Testis (tissue), 3 donors: ENCODE measurements around the gene FHOD3. TPM values are rescaled to one million over a fixed set of nuclear protein-coding genes. Genes with fewer than 3 reads are reported as not detected.

ENCODE experiments used
- DNase-seq: peaks from one replicate; pipeline ENCODE4 v3.0.0-alpha.2; 2019
- H3K27ac ChIP-seq, 2 donors: fragments of 200-600 bp; sonication (generic); one replicate each; pipeline ENCODE4 v1.5.1; 2019
- H3K27me3 ChIP-seq: fragments of 200-600 bp; sonication (generic); one replicate; pipeline ENCODE4 v1.5.1; 2019
- H3K36me3 ChIP-seq: fragments of 200-600 bp; sonication (generic); one replicate; pipeline ENCODE4 v1.5.1; 2017; ENCODE audit warnings: low read depth; ENCODE audit errors: missing control alignments
- H3K4me1 ChIP-seq: fragments of 200-600 bp; sonication (generic); one replicate; pipeline ENCODE4 v1.5.1; 2019
- H3K4me3 ChIP-seq, 2 donors: fragments of 200-600 bp; sonication (generic); one replicate each; pipeline ENCODE4 v1.5.1; 2017 to 2019
- H3K9me3 ChIP-seq: fragments of 200-600 bp; sonication (generic); one replicate; pipeline ENCODE4 v1.5.1; 2017
- POLR2A ChIP-seq: fragments of 450-650 bp; IDR thresholded peaks from one replicate; pipeline ENCODE4 v1.6.1; 2017; ENCODE audit warnings: antibody characterized with exemption, mild to moderate bottlenecking, moderate library complexity
- WGBS, 2 donors: methylation state at CpG; one replicate each; pipeline ENCODE4 v1.1.5; 2018; 5-methylcytosine and 5-hydroxymethylcytosine counted together
- intact Hi-C: fragments of 100-400 bp; cut with DNase I; formaldehyde crosslinking; loops from one replicate; pipeline ENCODE4 v1.15.1; 2023; ENCODE audit warnings: low total_unique reads
- polyA plus RNA-seq: library from polyadenylated mRNA; stranded (reverse); fragments of 350-450 nt; fragmentation: Illumina TruSeq; extraction: RNeasy Lipid Tissue Mini Kit (QIAGEN cat#74804); gene quantifications from one replicate; pipeline ENCODE4 v1.2.3, GENCODE V29; 2014; ENCODE audit warnings: low read depth, low replicate concordance; ENCODE audit not compliant: insufficient read depth
- total RNA-seq, 2 donors: library from RNA; depleted of rRNA; stranded (reverse); fragments of >200 nt; gene quantifications; one replicate each; pipeline ENCODE4 v1.2.3, GENCODE V29; 2016
- TF ChIP-seq, protein P1 (sequence below), 3 experiments: fragments of 450-650 bp in 2 of 3; fragments of 200-600 bp in 1 of 3; sonication (generic) in 1 of 3; IDR thresholded peaks; one replicate each; pipeline ENCODE4 v1.5.1; 2016 to 2019; ENCODE audit warnings: antibody characterized with exemption in 3 of 3, mild to moderate bottlenecking in 2 of 3, moderate library complexity in 1 of 3

The FHOD3 gene
- total and polyA plus RNA-seq, 3 donors from 2014 or later, result 6.5 to 46.8 (median 37.3) TPM

DNA sequence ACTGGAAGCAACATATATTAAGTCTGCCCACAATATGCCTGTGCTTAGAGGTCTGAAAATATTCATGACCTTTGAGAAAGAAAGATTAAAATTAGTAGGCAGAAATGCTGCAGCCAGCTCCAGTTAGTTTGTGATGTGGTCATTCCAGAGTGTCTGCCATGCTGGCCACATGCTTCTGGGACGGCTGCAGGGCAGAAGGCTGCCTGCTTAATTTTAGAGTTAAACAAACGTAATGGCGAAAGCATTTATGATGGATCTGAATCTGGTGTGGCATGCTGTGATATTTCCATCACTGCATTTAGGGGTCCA, 95.4 kb downstream of the FHOD3 start:
- intact Hi-C loops, result no loop called here
- DNase-seq, result no peak
- no peaks in the 10 kb centered on the region for H3K27me3 ChIP-seq
- no peaks in the 10 kb centered on the region for H3K4me1 ChIP-seq
- 88 to 95% methylated on average over 3 of the region's 3 CpGs for WGBS, 2 donors
- no peaks in the 10 kb centered on the region for H3K36me3 ChIP-seq
- no peak overlapping the region for H3K4me3 ChIP-seq
- no peaks in the 10 kb centered on the region for H3K9me3 ChIP-seq
- no peak overlapping the region for H3K27ac ChIP-seq
- TF ChIP-seq POLR2A, result no peak
- TF ChIP-seq, protein P1, sequence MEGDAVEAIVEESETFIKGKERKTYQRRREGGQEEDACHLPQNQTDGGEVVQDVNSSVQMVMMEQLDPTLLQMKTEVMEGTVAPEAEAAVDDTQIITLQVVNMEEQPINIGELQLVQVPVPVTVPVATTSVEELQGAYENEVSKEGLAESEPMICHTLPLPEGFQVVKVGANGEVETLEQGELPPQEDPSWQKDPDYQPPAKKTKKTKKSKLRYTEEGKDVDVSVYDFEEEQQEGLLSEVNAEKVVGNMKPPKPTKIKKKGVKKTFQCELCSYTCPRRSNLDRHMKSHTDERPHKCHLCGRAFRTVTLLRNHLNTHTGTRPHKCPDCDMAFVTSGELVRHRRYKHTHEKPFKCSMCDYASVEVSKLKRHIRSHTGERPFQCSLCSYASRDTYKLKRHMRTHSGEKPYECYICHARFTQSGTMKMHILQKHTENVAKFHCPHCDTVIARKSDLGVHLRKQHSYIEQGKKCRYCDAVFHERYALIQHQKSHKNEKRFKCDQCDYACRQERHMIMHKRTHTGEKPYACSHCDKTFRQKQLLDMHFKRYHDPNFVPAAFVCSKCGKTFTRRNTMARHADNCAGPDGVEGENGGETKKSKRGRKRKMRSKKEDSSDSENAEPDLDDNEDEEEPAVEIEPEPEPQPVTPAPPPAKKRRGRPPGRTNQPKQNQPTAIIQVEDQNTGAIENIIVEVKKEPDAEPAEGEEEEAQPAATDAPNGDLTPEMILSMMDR (IDR thresholded peaks at IDR 0.05), result no peak

DNA sequence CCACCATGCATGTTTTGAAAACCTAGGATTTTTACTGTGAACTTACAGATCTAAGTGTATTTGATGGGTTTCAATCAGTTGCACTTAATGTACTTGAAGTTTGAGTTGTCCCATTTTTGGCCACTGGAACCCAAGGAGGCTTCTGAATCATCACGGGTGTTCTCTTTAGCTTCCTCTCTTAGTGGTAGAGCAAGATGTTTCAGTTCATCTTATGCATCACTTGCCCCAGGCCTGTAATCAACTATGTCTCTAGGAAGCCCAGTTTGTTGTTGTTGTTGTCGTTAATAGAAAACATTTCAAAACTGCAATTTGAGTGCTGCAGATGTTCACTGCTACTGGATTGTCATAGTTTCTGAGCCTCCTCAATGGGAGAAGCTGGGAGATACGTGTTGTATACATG, 97.0 kb downstream of the FHOD3 start:
- TF ChIP-seq, protein P1 (IDR thresholded peaks at IDR 0.05), result no peak
- TF ChIP-seq POLR2A, result no peak
- H3K4me1 ChIP-seq, result no peaks in the 10 kb centered on the region
- no peak overlapping the region for H3K27ac ChIP-seq
- H3K36me3 ChIP-seq, result no peaks in the 10 kb centered on the region
- no peaks in the 10 kb centered on the region for H3K27me3 ChIP-seq
- intact Hi-C loops, result no loop called here
- H3K9me3 ChIP-seq, result no peaks in the 10 kb centered on the region
- no peak for DNase-seq
- WGBS, 2 donors, result 88 to 94% methylated on average over 3 of the region's 3 CpGs
- no peak overlapping the region for H3K4me3 ChIP-seq

DNA sequence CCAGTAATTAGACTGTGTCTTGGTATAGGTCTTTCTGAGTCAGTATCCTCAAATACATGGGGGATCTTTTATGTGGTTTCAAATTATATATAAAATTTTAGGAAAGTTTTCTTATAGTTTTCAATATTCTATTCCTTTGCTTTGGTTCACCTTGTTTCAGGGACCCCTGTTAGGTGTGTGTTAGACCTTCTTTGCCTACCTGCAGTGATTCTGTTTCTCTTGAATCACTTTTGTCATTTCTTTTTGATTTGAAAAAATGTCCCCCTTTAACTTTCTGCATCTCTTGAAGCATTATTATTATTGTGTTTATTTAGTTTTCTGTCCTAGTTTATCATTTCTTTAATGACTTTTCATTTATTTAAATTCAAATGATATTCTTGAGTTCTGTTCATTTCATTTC, 98.7 kb downstream of the FHOD3 start:
- intact Hi-C loops, result no loop called here
- TF ChIP-seq, protein P1 (IDR thresholded peaks at IDR 0.05), result no peak
- no peak for TF ChIP-seq POLR2A
- DNase-seq, result no peak

DNA sequence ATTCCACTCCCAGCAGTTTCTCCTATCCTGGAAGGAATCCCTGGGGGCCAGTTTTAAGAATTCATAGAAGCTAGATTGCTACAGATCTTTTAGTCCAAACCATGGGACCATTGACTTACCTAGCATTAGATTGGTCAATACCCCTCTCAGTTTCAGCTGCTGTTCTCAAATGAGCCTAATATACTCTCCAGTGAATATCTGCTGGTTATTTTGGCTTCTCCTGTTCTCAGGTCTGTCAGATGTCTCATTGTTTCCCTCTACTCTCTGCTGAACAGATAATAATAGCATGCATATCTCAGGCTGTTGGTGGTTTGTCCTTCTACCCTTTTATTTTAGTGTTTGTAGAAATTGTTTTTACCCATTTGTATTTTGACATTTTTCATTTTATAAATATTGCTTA, 99.5 kb downstream of the FHOD3 start:
- Histone ChIP-seq H3K36me3 (no peaks in the 10 kb centered on the region), H3K4me3 (no peak overlapping the region), H3K9me3 (no peaks in the 10 kb centered on the region), H3K27me3 (no peaks in the 10 kb centered on the region), H3K27ac (no peak overlapping the region), H3K4me1 (no peaks in the 10 kb centered on the region)
- DNase-seq, result no peak
- TF ChIP-seq, protein P1 (IDR thresholded peaks at IDR 0.05), result no peak
- no peak for TF ChIP-seq POLR2A
- intact Hi-C loops, result no loop called here

More for the DNA sequence above, 98.7 kb downstream of the FHOD3 start:
- no peaks in the 10 kb centered on the region for H3K27me3 ChIP-seq
- no peaks in the 10 kb centered on the region for H3K9me3 ChIP-seq
- H3K4me3 ChIP-seq, result no peak overlapping the region
- H3K36me3 ChIP-seq, result no peaks in the 10 kb centered on the region
- H3K4me1 ChIP-seq, result no peaks in the 10 kb centered on the region
- no peak overlapping the region for H3K27ac ChIP-seq

DNA sequence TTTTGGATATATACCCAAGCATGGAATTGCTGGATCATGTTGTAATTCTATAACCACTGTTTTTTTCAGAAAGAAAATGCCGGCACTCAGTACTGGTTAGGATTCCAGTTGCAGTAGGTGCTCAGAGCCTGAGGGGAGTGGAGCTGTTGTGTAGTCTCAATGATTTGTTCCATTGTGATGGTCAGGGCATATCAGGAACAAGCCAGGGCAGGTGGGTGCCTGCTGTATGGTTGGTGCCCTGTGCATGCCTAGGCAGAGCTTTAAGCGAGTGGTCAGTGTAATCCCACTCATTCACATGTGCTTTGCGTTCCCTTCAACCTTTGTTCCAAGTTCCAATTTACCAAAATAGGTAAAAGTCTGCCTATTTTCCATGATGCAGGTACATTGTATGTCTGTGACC, 100.9 kb downstream of the FHOD3 start:
- intact Hi-C loops, result no loop called here

More for the DNA sequence above, 100.9 kb downstream of the FHOD3 start:
- Histone ChIP-seq H3K4me3 (no peak overlapping the region), H3K4me1 (no peaks in the 10 kb centered on the region), H3K9me3 (no peaks in the 10 kb centered on the region), H3K36me3 (no peaks in the 10 kb centered on the region), H3K27me3 (no peaks in the 10 kb centered on the region), H3K27ac (no peak overlapping the region)
- 90 to 92% methylated on average over 3 of the region's 3 CpGs for WGBS, 2 donors
- DNase-seq, result no peak
- TF ChIP-seq, protein P1 (IDR thresholded peaks at IDR 0.05), result no peak
- no peak for TF ChIP-seq POLR2A
